Stimulated activated CD4-positive, alpha-beta T cell treated with anti-CD3 and anti-CD28 coated beads, Interleukin-1b, Interleukin-23, amount 100 ng/mL, for 24 hours (primary cell): ENCODE measurements around the gene ASF1B.
"Not testable (repeated sequence)": the region's sequence is repeated elsewhere in the genome, so short reads cannot be mapped to it uniquely, and the experiment has no call there.

Experiments
- DNase-seq, 4 experiments: peaks; one replicate each; pipeline ENCODE4 v3.0.0-alpha.2; 2020; ENCODE audit warnings: low read depth in 4 of 4, low spot score in 1 of 4

Gene ASF1B

DNA sequence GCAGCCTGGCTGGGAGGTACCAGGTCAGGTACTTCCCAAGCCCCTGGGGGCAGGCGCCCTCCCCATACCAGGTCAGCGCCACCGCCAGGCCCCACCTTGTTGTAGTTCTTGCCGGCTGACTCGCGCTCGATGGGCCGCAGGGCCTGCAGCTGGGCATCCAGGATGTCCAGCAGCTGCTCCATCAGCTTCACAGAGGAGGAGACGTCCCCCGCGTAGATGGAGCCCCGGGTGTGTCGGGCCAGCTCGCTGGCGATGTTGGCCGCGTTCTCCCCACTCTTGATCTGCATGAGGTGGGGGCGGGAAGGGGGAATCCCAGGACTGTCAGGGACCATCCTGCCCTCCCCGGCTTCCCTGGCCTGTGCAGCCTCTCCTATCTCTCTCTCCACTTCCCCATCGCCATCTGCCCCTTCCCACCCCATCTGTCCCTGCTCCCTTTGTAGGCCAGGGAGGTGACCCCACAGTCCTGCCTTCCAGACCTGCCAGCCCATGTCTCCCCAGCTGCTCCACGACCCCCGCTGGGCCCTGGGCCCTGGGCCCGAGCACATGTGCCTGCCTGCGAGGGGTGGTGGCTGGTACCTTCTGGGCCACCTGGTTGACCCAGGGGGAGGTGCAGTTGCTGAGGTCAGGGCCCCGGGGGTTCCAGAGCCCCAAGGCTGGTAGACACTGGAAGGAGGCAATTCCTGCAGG is 23.8 kb upstream of the ASF1B start:
- DNase-seq: no peak

DNA sequence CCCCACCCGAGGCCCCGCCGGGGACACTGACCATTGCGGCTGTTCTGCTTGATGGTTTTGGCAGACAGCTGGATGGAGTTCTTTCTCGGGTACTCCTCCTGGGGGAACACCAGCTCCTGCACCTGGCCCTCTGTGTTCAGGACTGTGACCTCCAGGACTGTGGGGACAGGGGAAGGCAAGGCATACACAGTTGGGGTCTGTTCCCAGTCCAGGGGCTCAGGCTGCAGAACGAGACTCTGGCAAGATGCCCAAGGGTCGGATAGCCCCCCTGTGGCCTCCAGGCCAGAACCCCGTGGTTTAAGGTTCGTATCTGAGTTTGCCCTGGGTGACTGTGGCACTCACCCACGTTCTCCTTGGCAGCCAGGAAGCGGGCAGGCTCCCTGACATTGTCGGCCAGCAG is 22.7 kb upstream of the ASF1B start:
- DNase-seq: no peak

DNA sequence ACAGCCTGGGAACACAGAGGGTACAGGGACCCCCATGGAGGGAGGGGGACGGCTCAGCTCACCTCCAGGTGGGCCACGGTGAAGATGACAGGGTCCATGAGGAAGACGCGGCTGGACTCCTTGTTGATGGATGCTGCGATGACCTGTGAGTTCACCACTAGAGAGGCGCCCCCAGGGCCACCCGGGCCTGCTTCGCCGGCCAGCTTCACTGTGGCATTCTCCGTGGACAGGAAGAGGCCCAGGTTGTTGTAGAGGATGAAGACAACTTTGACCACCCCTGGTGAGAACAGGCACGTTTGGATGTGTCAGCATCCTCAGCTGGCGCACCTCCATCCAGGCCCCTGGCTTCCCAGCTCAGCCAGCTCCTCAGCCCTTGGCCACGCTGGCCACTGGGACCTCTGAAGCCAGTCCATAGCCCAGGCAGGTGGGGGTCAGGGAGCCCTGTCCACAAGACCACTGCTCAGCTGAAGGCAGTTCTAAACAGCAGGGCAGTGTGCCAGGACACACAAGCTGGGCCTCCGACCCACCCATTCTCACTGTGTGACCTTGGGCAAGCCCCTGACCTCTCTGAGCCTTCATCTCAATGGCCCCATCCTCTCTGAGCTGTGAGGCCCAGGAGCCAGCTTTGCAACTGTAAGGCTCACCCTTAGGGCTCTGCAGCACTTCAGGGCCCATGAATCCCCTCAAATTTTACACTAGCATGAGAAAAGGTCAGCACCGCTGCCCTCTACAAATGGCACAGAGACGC is 22.1 kb upstream of the ASF1B start:
- DNase-seq: no peak

DNA sequence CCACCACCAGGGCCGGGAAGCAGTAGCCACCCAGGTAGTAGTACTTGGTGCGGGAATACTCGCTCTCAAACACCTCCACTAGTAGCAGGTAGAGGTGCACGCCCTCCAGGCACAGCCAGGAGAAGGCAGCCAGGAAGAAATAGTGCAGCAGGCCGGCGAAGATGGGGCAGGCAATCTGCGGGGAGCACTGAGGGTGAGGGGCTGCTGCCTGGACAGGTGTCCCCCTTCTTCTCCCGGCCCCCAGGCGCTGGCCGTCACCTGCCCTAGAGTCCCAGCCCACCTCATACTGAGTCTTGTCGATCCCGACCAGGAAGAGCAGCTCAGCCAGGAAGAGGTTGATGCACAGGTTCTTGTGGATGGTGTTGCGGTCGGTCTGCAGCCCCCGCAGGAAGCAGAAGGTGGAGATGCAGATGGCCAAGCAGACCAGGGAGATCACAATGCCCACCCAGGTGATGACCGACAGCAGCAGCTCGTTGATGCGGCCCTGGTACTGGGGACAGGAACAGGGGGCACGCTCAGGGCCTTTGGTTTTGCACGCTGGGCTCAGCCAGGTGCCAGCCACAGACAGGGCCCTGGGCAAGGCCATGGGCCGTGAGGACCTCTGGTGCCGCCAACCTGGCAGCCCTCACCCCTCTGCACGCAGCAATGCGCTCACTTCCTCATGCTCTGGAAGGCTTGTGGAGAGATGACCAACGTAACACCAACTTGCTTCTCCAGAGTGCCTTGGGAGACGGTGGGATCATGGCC is 20.8 kb upstream of the ASF1B start:
- DNase-seq: no peak

DNA sequence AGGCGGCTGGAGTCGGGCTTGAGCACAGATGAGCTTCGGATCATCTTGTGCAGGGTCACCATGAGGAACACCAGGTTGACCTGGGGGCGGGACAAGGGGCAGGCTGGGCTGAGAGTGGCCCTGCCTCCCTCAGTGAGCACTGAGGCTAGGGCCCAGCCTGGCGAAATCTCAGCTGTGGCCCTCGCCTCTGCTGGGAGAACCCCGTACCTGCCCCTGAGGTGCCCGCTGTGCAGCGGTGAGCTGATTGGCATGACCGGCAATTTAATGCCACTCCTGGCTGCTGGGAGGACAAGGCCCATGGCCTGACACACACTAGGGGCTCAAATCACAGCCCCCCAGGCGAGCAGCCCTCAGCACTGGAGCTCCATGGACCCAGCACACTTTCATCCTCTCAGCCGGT is 19.7 kb upstream of the ASF1B start:
- no peak for DNase-seq

DNA sequence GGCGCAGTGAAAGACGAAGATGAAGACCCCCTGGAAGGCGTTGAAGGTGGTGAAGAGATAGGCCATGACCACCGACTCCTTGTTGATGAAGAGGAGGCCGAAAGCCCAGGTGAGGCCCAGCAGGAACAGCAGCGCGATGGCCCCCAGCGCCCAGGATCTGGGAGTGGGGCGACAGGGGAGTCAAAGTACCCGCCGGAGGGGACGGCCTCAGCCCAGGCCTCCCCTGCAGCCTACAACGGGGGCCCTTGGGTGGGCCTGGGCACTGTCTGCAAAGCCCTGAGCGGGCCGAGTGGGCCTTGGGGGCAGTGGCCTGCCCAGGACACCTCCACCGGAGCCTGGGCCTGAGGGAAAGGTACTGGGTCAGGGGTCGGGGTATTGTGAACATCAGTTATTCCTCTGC is 19.0 kb upstream of the ASF1B start:
- no peak for DNase-seq

DNA sequence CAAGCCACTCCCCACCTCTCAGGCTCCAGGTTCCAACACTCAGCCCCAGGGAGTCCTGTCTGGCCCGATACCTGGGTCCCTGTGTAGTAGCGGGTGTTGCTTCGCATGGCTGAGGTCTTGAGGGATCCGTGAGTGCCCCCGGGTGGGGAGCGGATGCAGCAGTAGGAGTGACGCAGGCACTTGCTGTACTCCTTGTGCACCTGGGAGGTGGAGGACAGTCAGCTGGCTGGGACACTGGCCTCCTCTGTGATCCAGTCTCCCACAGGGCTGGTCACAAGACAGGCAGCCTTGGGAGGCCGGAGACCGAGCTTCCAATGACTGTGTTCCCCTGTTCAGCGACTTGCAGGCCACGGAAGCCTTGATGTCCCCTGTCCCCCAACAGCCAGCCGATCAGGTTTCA is 16.3 kb upstream of the ASF1B start:
- DNase-seq: no peak

DNA sequence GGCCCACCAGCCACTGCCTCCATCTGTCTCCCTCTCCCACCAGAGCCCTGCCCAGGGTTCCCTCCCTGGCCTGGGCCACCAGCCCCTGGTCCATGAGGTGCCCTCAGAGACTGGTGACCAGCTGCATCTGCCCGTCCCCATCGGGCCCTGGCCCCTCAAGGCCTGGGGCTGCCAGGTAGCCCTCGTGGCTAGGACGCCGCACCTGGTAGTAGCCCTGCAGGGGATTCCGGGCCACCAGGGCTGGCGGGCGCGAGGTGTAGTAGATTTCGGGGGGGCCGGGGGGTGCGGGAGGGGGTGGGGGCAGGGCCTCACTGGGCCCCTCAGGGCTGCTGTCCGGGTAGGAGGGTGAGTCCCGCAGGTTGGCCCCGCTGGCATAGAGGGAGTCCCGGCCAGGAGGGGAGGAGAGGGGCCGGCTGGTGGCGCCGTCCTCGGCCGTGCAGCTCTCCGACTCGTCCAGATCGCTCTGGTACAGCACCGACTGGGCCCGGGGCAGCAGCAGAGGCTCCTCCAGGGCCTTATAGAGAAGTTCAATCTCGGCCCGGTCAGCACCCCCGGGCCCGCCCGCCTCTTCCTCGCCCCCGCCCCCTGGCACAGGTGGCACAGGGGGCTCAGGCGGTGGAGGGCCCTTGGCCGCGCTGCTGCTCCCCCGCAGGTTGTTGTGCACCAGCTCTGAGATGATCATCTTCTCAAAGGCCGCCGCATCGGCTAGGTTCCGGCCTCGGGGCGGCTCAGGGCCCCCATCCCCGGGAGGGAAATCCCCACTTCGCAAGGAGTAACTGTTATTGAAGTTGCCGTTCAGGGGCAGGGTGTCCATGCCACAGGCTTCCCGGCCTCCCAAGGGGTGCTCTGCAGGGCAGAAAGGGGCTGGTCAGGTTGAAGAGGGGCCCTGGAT is 14.6 kb upstream of the ASF1B start:
- no peak for DNase-seq

DNA sequence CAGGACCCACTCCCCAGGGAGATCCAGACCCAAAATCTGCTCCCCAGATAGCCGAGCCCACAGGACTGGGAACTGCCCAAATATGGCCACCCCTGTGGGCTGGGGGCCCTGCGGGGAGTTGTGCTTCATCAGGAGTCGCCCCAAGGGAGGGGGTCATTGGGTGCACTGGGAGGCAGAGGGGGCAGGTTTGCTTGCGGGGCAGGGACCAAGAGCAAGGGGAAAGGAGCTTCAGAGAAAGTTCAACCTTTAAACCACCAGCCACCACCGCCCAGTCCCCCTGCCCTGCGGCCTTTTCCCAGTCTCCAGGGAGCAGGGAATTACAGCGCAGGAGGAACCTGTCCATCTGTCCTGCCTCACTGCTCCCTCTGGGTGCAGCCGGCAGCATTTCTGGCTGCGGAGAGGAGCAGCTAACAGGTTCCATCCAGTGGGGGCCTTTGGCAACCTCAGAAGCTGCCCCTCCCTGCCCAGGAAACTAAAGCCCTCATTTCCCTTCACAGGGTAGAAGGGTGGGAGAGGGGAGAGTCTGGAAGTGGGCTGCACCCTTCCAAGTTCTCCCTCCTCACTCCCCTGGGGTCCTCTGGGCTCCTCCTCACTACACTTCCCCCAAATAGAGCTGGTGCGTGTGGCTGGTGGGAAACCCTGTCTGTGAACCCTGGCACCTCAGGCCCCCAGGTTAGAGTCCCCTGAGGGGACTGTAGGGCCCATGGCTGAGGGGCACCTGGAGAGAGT is 13.8 kb upstream of the ASF1B start:
- no peak for DNase-seq

DNA sequence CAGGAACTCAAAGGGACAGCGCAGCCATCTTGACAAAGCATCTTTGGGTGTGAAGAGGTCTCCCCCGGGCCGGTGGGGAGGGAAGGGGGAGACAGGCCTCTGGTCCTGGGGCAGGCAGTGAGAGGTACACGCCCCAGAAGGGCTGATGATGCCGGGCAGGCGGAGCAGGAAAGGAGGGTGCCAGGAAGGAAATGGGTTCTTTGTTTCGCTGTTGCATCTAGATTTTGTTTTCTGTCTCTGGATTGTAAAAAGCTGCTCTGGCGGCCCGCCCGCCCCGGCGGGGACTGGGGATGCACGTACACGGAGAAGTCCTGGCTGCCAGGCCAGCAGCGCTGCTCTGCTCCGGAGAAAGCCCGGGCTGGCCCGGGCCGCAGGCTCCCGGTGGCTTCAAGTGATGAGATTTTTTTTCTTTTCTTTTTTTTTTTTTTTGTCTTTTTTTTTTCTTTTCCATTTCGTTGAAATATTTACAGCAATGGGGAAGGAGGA is 13.2 kb upstream of the ASF1B start:
- DNase-seq: peak in 1 of 4 experiments; percentile 15

DNA sequence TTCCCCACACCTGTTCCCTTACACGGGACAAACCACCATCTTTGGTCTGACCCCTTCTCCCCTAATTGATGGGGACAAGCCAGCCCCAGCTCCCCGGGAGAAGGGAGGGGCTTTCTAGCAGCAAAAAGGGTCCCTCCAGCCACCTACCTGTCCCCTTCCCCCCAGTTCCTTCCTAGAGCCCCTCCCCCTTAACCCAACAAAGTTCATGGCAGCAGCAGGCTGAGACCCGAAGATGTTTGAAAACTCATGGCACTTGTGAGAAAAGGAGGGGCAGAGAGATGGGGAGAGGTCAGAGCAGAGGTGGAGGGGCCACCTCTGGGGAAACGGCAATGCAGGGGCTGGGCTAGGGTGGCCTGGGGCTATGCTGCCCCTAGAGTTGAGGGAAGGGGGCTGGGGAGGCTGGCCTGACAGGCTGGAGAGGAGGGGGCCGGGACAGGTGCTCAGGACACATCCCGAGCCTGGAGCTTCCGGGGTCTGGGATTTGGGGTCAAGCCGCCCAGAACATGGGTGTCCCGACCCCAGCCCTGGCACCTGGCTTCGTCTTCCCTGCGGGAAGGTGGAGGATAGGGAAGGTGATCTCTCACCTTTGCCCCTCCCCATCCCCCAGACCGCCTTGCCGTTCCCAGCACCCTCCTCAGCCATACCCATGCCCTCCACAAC is 12.5 kb upstream of the ASF1B start:
- DNase-seq: no peak

DNA sequence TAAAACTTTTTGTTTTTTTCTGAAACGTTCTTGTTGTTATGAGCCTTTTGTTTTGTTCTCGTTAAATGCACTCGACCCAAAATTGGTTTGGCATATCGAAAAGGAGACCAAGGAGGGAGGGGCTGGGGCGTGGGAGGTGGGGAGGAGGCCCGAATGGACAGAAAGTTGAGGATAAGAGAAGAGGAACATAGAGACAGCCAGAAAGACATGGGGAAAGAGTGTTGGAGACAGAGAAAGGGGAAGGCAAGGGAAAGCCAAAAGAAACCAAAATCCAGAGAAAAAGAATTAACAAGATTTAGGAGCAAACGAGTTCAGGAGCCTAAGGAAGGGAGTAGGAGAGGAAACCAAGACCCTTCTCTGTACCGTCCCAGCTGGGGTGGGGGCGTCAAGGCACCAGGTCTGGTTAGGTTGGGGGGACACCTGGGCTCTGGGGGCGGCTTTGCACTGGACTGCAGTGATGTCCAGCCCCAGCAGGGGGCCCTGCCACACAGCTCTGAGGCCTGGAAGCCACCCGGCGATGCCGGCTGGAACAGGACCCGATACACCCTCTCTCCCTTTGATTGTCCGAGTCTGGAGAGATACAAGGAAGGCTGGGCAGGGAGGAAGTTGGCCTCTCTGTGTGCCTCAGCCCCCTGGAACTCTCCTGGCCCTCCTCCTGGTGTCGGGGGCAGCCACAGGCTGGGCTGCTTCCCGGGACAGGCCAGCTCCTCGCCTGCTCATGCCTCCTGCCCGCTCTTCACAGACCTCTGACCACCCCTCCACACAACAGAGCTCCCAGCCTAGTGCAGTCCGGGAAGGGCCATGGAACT is 11.6 kb upstream of the ASF1B start:
- DNase-seq: peak in 2 of 4 experiments; percentile 25 to 32

DNA sequence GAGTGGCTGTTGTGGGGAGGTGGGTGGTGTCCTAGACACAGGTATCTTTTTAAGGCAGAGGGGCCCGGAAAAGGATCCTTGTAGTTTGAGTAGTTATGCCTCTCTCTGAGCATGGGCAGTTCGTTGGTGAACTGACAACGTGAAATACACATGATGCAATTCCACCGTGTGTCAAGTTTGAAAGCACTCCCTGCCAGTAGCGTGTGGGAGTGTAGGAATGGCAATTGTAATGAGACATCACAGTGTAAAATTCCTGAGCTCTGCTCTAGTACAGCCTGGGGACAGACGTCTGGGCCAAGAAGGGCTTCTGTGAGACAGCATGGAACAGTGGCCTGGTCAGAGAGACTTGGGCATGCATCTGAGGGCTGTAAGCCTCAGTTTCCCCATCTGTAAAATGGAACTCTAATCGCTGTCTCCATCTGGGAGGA is 10.4 kb upstream of the ASF1B start:
- no peak for DNase-seq

DNA sequence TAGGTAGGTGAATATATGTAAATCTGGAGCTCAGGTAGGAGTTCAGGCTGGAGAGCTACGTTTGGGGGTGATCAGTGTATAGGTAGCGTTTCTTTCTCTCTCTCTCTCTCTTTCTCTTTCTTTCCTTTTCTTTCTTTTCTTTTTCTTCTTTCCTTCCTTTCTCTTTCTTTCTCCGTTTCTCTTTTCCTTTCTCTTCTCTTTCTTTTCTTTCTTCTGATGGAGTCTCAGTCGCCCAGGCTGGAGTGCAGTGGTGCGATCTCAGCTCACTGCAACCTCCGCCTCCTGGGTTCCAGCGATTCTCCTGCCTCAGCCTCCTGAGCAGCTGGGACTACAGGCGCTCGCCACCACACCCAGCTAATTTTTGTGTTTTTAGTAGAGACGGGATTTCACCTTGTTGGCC is 9.8 kb upstream of the ASF1B start:
- not testable (repeated sequence) for DNase-seq

DNA sequence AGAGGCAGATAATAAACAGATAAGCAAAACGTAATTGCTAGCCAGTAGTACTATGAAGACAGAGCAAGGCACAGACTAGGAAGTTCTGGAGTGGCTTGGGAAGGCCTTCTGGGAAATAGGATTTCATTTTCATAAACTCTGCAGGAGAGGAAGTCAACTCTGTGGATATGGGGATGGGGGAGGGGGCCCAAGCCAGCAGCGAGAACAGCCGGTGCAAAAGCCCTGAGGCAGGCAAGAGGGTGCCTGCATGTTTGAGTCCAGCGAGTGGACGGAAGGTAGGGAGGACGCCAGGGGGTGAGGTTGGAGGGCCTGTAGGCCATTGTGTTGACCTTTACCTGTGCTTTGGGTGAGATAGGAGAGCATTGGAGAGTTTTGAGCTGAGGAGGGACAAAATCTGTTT is 9.0 kb upstream of the ASF1B start:
- DNase-seq: no peak

DNA sequence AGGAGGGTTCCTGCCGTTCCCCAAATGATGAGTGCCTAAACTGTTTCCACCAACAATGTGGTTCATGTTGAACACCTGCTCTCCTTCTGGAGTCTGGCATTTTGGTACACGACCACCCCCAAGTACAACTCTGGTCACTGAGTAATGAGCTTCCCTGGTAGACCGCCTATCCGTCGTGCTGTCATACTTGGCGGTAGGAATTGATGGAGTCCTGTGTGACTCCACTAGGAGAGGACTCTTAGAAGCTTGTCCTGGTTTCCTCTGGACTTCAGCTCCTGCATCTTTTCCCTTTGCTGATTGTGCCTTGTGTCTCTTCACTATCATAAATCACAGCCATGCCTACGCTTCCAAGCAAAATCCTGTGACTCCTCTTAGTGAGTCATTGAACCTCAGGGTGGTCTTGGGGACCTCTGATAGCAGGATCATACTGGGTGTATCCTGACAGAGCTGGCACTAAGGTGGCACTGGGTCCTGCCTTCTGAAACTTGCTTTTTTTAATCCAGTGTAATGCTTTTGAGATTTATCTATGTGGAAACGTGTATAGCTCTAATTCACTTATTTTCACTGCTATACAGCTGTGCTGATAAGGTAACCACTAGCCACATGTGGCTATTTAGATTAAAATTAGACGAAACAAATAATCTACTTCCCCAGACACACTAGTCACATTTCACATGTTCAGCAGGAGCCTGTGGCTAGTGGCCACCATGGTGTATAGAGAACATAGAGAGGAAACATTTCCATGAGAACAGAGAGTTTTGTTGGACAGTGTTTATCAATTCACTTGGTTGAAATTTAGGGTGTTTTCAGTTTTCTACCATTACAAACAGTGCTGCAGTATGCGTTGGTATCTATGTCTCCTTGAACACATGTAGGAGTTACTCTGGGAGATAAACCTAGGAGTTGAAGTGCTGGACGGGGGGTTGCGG is 6.1 kb upstream of the ASF1B start:
- no peak for DNase-seq

DNA sequence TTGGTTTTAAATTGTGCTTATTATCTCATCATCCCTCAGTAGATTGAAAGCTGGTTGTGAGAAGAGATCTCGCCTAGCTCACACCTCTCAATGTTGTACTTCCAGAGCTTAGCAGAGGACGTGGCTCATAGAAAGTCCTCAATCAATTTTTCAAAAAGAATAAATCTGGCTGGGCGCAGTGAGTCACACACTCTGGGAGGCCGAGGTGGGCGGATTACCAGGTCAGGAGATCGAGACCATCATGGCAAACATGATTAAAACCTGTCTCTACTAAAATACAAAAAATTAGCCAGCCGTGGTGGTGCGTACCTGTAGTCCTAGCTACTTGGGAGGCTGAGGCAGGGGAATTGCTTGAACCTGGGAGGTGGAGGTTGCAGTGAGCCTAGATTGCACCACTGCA is 4.7 kb upstream of the ASF1B start:
- no peak for DNase-seq

DNA sequence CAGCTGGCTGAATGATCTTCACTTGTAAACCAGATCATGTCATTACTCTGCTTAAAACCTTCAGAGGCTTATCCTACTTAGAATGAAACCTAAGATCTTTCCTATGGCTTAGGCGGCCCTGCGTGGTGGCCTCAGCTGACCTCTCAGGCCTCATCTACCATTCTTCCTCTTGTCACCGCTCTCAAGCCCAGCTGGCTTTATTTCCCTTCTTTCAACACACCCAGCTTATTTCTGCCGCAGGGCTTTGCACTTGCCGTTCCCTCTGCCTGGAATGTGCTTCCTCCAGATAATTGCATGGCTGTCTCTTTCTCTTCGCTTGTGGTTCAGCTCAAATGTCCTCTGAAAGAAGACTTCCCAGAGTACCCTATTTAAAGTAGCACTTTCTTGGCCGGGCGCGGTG is 3.6 kb upstream of the ASF1B start:
- no peak for DNase-seq
